HEK293 (cell line): ENCODE data around the gene COL12A1.

Source experiments
- CTCF ChIA-PET: fragments of 350-600 bp; formaldehyde crosslinking; extraction: SDS; loops from one replicate; lab custom pipeline; 2021; ENCODE audit warnings: antibody characterized with exemption; lab: Yijun Ruan, JAX
- POLR2A ChIA-PET: fragments of 300-600 bp; formaldehyde crosslinking; extraction: SDS; loops from one replicate; lab custom pipeline; 2020; ENCODE audit warnings: antibody characterized with exemption, inconsistent platforms; lab: Yijun Ruan, JAX
- H3K27ac ChIP-seq: fragments of 200-500 bp; sonication (Bioruptor generic); 2 replicates; pipeline ENCODE4 v1.5.1; 2014; ENCODE audit warnings: low read depth, low read length, control low read depth, inconsistent platforms; ENCODE audit errors: extremely low read depth
- H3K36me3 ChIP-seq, 2 experiments: fragments of 200-500 bp in 1 of 2; sonication (Bioruptor generic) in 1 of 2; 1 replicate in 1 of 2; 2 replicates in 1 of 2; pipeline ENCODE4 v1.5.1; 2014 to 2017; ENCODE audit warnings: inconsistent platforms in 2 of 2, low read length in 2 of 2; ENCODE audit not compliant: control insufficient read depth in 2 of 2, insufficient read depth in 1 of 2
- H3K4me1 ChIP-seq: fragments of 200-500 bp; sonication (Bioruptor generic); 2 replicates; pipeline ENCODE4 v1.5.1; 2014; ENCODE audit warnings: mild to moderate bottlenecking, low read length, inconsistent platforms; ENCODE audit not compliant: control insufficient read depth, insufficient read depth
- H3K4me3 ChIP-seq: 2 replicates; pipeline ENCODE4 v1.5.1; 2011; ENCODE audit warnings: low read depth, mild to moderate bottlenecking, control low read depth, low read length, moderate library complexity
- H3K9me3 ChIP-seq: fragments of 200-500 bp; sonication (Bioruptor generic); 2 replicates; pipeline ENCODE4 v1.5.1; 2014; ENCODE audit warnings: low read depth, low read length, inconsistent platforms; ENCODE audit not compliant: control insufficient read depth, insufficient read depth
- IKZF3 ChIP-seq: fragments of 450-650 bp; IDR thresholded peaks from 2 replicates; pipeline ENCODE4 v1.5.0; 2018; ENCODE audit warnings: missing biosample characterization, mild to moderate bottlenecking, missing genetic modification characterization, moderate library complexity
- TRIM28 ChIP-seq: IDR thresholded peaks from 2 replicates; pipeline ENCODE4 v1.6.1; 2011; ENCODE audit warnings: low read length, control low read depth, borderline replicate concordance
- ZFP37 ChIP-seq: fragments of 450-650 bp; formaldehyde crosslinking; IDR thresholded peaks from 2 replicates; pipeline ENCODE4 v1.5.1; 2016; ENCODE audit warnings: missing biosample characterization, missing genetic modification characterization
- ZNF10 ChIP-seq: fragments of 450-650 bp; formaldehyde crosslinking; IDR thresholded peaks from 2 replicates; pipeline ENCODE4 v1.5.1; 2017; ENCODE audit warnings: missing biosample characterization, missing genetic modification characterization
- ZNF169 ChIP-seq: fragments of 450-650 bp; formaldehyde crosslinking; IDR thresholded peaks from 2 replicates; pipeline ENCODE4 v1.5.1; 2016; ENCODE audit warnings: missing biosample characterization, missing genetic modification characterization
- ZNF175 ChIP-seq: fragments of 450-650 bp; formaldehyde crosslinking; IDR thresholded peaks from 2 replicates; pipeline ENCODE4 v1.5.1; 2016; ENCODE audit warnings: missing biosample characterization, missing genetic modification characterization
- ZNF184 ChIP-seq: fragments of 450-650 bp; IDR thresholded peaks from 2 replicates; pipeline ENCODE4 v1.5.1; 2018; ENCODE audit warnings: missing biosample characterization, mild to moderate bottlenecking, missing genetic modification characterization
- ZNF19 ChIP-seq: fragments of 450-650 bp; formaldehyde crosslinking; IDR thresholded peaks from 2 replicates; pipeline ENCODE4; 2016; ENCODE audit warnings: missing biosample characterization, missing genetic modification characterization, low read depth
- ZNF302 ChIP-seq: fragments of 450-650 bp; formaldehyde crosslinking; IDR thresholded peaks from 2 replicates; pipeline ENCODE4 v1.5.1; 2016; ENCODE audit warnings: missing biosample characterization, missing genetic modification characterization, low read depth
- ZNF501 ChIP-seq: fragments of 450-650 bp; formaldehyde crosslinking; IDR thresholded peaks from 2 replicates; pipeline ENCODE4 v1.5.1; 2016; ENCODE audit warnings: missing biosample characterization, missing genetic modification characterization
- ZNF549 ChIP-seq: fragments of 450-650 bp; IDR thresholded peaks from 2 replicates; pipeline ENCODE4 v1.5.1; 2018; ENCODE audit warnings: missing biosample characterization, missing genetic modification characterization, mild to moderate bottlenecking, inconsistent platforms, moderate library complexity
- ZNF626 ChIP-seq: fragments of 450-650 bp; sonication (Bioruptor Pico); formaldehyde crosslinking; IDR thresholded peaks from 2 replicates; pipeline ENCODE4 v1.5.1; 2018; ENCODE audit warnings: missing biosample characterization, missing genetic modification characterization, inconsistent platforms
- ZNF670 ChIP-seq: fragments of 450-650 bp; formaldehyde crosslinking; IDR thresholded peaks from 2 replicates; pipeline ENCODE4 v1.5.1; 2016; ENCODE audit warnings: missing biosample characterization, missing genetic modification characterization, low read depth
- ZNF747 ChIP-seq: fragments of 450-650 bp; formaldehyde crosslinking; IDR thresholded peaks from 2 replicates; pipeline ENCODE4 v1.5.1; 2016; ENCODE audit warnings: missing biosample characterization, missing genetic modification characterization
- ZNF76 ChIP-seq: fragments of 450-650 bp; formaldehyde crosslinking; IDR thresholded peaks from 2 replicates; pipeline ENCODE4; 2016; ENCODE audit warnings: low read depth, missing biosample characterization, missing genetic modification characterization, borderline replicate concordance
- ZXDB ChIP-seq: fragments of 450-650 bp; formaldehyde crosslinking; IDR thresholded peaks from 2 replicates; pipeline ENCODE4 v1.5.1; 2016; ENCODE audit warnings: missing biosample characterization, missing genetic modification characterization
- TF ChIP-seq, protein P1 (sequence below): fragments of 450-650 bp; formaldehyde crosslinking; IDR thresholded peaks from 2 replicates; pipeline ENCODE4 v1.5.1; 2017; ENCODE audit warnings: missing biosample characterization, missing genetic modification characterization
- TF ChIP-seq, protein P2 (sequence below): fragments of 450-650 bp; formaldehyde crosslinking; IDR thresholded peaks from 2 replicates; pipeline ENCODE4 v1.5.1; 2017; ENCODE audit warnings: missing biosample characterization, mild to moderate bottlenecking, missing genetic modification characterization, moderate library complexity
- TF ChIP-seq, protein P3 (sequence below): fragments of 450-650 bp; formaldehyde crosslinking; IDR thresholded peaks from 2 replicates; pipeline ENCODE4 v1.5.1; 2016; ENCODE audit warnings: missing biosample characterization, missing genetic modification characterization
- TF ChIP-seq, protein P4 (sequence below): fragments of 450-650 bp; formaldehyde crosslinking; IDR thresholded peaks from 2 replicates; pipeline ENCODE4 v1.5.0; 2017; ENCODE audit warnings: missing biosample characterization, missing genetic modification characterization, borderline replicate concordance

COL12A1 gene

DNA sequence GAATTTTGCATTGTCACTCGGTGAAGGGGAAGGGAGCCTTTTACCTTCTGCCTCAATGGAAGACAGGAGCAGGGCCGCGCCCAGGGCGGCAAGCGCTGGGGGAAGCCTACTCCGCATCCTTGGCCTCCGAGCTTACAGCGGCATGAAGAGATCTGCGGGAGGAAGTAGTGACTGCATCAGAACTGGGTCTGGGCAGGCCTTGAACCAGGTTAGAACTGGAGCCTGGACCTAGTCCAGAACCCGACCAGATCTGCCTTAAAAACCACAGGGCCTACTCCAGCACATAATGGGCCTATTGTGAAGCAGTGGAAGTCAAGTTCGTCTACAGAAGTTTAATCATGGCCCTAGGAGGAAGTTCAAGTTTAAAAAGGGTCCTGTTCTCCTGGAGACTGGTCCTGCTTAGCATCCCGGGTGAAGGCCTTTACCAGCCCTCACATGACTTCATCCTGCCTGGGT lies 3.1 kb downstream of the COL12A1 start:
- H3K4me3 ChIP-seq = no peak overlapping the region
- CTCF ChIA-PET = interaction anchor here (0.6 to 2.5 kb wide), 10 partner anchors 9 to 1470 kb away, joined by 3 to 14 read pairs (median 6); no protein-coding TSS in a partner anchor
- H3K4me1 ChIP-seq = peaks cover 7% of the 10 kb centered on the region
- no peaks in the 10 kb centered on the region for H3K9me3 ChIP-seq
- POLR2A ChIA-PET = no interaction called here
- no peaks in the 10 kb centered on the region for H3K36me3 ChIP-seq
- H3K27ac ChIP-seq = no peak overlapping the region
- TF ChIP-seq ZNF76 (tag by site-specific recombination) (no peak), ZNF670 (no peak), TRIM28 (no peak), ZNF626 (tag by site-specific recombination) (no peak), ZNF501 (tag by site-specific recombination) (no peak), ZFP37 (tag by site-specific recombination) (no peak), ZNF747 (no peak), ZNF184 (tag by site-specific recombination) (no peak), ZNF302 (no peak), ZNF10 (tag by site-specific recombination) (no peak), ZNF19 (tag by site-specific recombination) (no peak), ZNF549 (no peak), ZNF175 (tag by site-specific recombination) (no peak), ZNF169 (tag by site-specific recombination) (no peak), IKZF3 (tag by site-specific recombination) (no peak), ZXDB (tag by site-specific recombination) (no peak)
- TF ChIP-seq, protein P1, sequence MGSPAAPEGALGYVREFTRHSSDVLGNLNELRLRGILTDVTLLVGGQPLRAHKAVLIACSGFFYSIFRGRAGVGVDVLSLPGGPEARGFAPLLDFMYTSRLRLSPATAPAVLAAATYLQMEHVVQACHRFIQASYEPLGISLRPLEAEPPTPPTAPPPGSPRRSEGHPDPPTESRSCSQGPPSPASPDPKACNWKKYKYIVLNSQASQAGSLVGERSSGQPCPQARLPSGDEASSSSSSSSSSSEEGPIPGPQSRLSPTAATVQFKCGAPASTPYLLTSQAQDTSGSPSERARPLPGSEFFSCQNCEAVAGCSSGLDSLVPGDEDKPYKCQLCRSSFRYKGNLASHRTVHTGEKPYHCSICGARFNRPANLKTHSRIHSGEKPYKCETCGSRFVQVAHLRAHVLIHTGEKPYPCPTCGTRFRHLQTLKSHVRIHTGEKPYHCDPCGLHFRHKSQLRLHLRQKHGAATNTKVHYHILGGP (tag by site-specific recombination) = no peak
- TF ChIP-seq, protein P2, sequence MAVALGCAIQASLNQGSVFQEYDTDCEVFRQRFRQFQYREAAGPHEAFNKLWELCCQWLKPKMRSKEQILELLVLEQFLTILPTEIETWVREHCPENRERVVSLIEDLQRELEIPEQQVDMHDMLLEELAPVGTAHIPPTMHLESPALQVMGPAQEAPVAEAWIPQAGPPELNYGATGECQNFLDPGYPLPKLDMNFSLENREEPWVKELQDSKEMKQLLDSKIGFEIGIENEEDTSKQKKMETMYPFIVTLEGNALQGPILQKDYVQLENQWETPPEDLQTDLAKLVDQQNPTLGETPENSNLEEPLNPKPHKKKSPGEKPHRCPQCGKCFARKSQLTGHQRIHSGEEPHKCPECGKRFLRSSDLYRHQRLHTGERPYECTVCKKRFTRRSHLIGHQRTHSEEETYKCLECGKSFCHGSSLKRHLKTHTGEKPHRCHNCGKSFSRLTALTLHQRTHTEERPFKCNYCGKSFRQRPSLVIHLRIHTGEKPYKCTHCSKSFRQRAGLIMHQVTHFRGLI (tag by site-specific recombination) = no peak
- TF ChIP-seq, protein P3, sequence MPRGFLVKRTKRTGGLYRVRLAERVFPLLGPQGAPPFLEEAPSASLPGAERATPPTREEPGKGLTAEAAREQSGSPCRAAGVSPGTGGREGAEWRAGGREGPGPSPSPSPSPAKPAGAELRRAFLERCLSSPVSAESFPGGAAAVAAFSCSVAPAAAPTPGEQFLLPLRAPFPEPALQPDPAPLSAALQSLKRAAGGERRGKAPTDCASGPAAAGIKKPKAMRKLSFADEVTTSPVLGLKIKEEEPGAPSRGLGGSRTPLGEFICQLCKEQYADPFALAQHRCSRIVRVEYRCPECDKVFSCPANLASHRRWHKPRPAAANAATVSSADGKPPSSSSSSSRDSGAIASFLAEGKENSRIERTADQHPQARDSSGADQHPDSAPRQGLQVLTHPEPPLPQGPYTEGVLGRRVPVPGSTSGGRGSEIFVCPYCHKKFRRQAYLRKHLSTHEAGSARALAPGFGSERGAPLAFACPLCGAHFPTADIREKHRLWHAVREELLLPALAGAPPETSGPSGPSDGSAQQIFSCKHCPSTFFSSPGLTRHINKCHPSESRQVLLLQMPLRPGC (tag by site-specific recombination) = no peak
- TF ChIP-seq, protein P4, sequence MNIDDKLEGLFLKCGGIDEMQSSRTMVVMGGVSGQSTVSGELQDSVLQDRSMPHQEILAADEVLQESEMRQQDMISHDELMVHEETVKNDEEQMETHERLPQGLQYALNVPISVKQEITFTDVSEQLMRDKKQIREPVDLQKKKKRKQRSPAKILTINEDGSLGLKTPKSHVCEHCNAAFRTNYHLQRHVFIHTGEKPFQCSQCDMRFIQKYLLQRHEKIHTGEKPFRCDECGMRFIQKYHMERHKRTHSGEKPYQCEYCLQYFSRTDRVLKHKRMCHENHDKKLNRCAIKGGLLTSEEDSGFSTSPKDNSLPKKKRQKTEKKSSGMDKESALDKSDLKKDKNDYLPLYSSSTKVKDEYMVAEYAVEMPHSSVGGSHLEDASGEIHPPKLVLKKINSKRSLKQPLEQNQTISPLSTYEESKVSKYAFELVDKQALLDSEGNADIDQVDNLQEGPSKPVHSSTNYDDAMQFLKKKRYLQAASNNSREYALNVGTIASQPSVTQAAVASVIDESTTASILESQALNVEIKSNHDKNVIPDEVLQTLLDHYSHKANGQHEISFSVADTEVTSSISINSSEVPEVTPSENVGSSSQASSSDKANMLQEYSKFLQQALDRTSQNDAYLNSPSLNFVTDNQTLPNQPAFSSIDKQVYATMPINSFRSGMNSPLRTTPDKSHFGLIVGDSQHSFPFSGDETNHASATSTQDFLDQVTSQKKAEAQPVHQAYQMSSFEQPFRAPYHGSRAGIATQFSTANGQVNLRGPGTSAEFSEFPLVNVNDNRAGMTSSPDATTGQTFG (tag by site-specific recombination) = no peak
